Astrocyte (in vitro differentiated cells and primary cell): ENCODE measurements around the gene SLC16A12.

Experiments
- EZH2 ChIP-seq: IDR thresholded peaks from 2 replicates; pipeline ENCODE4 v1.6.1; 2012; ENCODE audit warnings: mild to moderate bottlenecking, low read length, inconsistent platforms; ENCODE audit not compliant: insufficient read depth
- TF ChIP-seq, protein P1 (sequence below): IDR thresholded peaks from 2 replicates; pipeline ENCODE4 v1.5.1; 2011; ENCODE audit warnings: low read depth, mild to moderate bottlenecking, inconsistent platforms, low read length, moderate library complexity; ENCODE audit not compliant: insufficient read depth

DNA sequence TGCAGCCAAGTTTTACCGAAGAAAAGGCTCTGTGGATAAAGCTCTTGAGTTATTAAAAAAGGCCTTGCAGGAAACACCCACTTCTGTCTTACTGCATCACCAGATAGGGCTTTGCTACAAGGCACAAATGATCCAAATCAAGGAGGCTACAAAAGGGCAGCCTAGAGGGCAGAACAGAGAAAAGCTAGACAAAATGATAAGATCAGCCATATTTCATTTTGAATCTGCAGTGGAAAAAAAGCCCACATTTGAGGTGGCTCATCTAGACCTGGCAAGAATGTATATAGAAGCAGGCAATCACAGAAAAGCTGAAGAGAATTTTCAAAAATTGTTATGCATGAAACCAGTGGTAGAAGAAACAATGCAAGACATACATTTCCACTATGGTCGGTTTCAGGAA is 132.4 kb downstream of the SLC16A12 start:
- TF ChIP-seq, protein P1, sequence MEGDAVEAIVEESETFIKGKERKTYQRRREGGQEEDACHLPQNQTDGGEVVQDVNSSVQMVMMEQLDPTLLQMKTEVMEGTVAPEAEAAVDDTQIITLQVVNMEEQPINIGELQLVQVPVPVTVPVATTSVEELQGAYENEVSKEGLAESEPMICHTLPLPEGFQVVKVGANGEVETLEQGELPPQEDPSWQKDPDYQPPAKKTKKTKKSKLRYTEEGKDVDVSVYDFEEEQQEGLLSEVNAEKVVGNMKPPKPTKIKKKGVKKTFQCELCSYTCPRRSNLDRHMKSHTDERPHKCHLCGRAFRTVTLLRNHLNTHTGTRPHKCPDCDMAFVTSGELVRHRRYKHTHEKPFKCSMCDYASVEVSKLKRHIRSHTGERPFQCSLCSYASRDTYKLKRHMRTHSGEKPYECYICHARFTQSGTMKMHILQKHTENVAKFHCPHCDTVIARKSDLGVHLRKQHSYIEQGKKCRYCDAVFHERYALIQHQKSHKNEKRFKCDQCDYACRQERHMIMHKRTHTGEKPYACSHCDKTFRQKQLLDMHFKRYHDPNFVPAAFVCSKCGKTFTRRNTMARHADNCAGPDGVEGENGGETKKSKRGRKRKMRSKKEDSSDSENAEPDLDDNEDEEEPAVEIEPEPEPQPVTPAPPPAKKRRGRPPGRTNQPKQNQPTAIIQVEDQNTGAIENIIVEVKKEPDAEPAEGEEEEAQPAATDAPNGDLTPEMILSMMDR = no peak
- no peak for TF ChIP-seq EZH2
